OCI-LY7 (cell line): ENCODE results near the gene ERCC2.

Experiments
- CTCF ChIP-seq: fragments of 200-600 bp; sonication (generic); conservative IDR thresholded peaks from 2 replicates; pipeline ENCODE4 v1.5.1; 2014; ENCODE audit warnings: mild to moderate bottlenecking, antibody characterized with exemption, low read length, moderate library complexity, mixed read lengths
- EZH2phosphoT487 ChIP-seq: fragments of 200-600 bp; sonication (generic); IDR thresholded peaks from 2 replicates; pipeline ENCODE4 v1.6.1; 2018; ENCODE audit warnings: low read depth, borderline replicate concordance, mild to moderate bottlenecking, mixed run types, antibody characterized with exemption, low read length, moderate library complexity, mixed read lengths

- TF ChIP-seq CTCF (no peak), EZH2phosphoT487 (no peak)
Measured at GRCh38 chr19:45340899-45341453, 29.4 kb downstream of the ERCC2 start.
